Measurements from ENCODE around the gene BICRA.

DNA sequence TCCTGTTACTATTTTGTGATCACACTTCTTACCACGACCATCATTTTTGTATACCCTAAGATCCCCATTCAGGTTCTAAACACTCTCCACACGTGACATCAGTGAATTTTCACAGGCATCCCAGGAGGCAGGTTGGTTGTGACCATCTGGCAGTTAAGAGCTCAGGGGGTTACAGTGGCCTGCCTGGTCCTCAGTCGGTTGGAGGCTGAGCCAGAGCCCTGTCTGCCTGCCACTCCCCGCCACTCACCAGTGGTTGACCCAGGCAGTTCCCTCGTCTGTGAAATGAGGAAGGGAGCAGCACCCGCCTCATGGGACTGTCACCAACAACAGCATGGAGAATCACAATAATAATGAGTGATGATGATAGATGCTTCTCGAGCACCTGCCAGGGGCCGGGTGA is 67.9 kb downstream of the BICRA start:
- TF ChIP-seq CSDC2 (CRISPR knock-in tag; IDR thresholded peaks at IDR 0.05) (no peak), ARNTL (CRISPR knock-in tag; IDR thresholded peaks at IDR 0.05; ENCODE audit: borderline replicate concordance, low read depth) (no peak), ZFP30 (CRISPR knock-in tag; IDR thresholded peaks at IDR 0.05) (no peak), ZNF565 (CRISPR knock-in tag; conservative IDR thresholded peaks at IDR 0.05; ENCODE audit: low read depth) (no peak), TOX (CRISPR knock-in tag; IDR thresholded peaks at IDR 0.05; ENCODE audit: borderline replicate concordance) (no peak), ZFP3 (CRISPR knock-in tag; IDR thresholded peaks at IDR 0.05) (no peak), ZNF70 (CRISPR knock-in tag; IDR thresholded peaks at IDR 0.05) (no peak), OSR1 (CRISPR knock-in tag; IDR thresholded peaks at IDR 0.05) (no peak), BACH2 (CRISPR knock-in tag; IDR thresholded peaks at IDR 0.05; ENCODE audit: borderline replicate concordance) (no peak), ESRRG (CRISPR knock-in tag; IDR thresholded peaks at IDR 0.05) (no peak)
- TF ChIP-seq, protein P1, sequence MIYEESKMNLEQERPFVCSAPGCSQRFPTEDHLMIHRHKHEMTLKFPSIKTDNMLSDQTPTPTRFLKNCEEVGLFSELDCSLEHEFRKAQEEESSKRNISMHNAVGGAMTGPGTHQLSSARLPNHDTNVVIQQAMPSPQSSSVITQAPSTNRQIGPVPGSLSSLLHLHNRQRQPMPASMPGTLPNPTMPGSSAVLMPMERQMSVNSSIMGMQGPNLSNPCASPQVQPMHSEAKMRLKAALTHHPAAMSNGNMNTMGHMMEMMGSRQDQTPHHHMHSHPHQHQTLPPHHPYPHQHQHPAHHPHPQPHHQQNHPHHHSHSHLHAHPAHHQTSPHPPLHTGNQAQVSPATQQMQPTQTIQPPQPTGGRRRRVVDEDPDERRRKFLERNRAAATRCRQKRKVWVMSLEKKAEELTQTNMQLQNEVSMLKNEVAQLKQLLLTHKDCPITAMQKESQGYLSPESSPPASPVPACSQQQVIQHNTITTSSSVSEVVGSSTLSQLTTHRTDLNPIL (CRISPR knock-in tag; IDR thresholded peaks at IDR 0.05; ENCODE audit: low read depth), result no peak
- TF ChIP-seq, protein P2, sequence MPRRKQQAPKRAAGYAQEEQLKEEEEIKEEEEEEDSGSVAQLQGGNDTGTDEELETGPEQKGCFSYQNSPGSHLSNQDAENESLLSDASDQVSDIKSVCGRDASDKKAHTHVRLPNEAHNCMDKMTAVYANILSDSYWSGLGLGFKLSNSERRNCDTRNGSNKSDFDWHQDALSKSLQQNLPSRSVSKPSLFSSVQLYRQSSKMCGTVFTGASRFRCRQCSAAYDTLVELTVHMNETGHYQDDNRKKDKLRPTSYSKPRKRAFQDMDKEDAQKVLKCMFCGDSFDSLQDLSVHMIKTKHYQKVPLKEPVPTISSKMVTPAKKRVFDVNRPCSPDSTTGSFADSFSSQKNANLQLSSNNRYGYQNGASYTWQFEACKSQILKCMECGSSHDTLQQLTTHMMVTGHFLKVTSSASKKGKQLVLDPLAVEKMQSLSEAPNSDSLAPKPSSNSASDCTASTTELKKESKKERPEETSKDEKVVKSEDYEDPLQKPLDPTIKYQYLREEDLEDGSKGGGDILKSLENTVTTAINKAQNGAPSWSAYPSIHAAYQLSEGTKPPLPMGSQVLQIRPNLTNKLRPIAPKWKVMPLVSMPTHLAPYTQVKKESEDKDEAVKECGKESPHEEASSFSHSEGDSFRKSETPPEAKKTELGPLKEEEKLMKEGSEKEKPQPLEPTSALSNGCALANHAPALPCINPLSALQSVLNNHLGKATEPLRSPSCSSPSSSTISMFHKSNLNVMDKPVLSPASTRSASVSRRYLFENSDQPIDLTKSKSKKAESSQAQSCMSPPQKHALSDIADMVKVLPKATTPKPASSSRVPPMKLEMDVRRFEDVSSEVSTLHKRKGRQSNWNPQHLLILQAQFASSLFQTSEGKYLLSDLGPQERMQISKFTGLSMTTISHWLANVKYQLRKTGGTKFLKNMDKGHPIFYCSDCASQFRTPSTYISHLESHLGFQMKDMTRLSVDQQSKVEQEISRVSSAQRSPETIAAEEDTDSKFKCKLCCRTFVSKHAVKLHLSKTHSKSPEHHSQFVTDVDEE (CRISPR knock-in tag; IDR thresholded peaks at IDR 0.05), result no peak

Data from SK-N-SH treated with all-trans-retinoic acid at 6 μM for 48 hours (cell line).